Stimulated activated CD8-positive, alpha-beta memory T cell treated with anti-CD3 and anti-CD28 coated beads, Interleukin-15, amount 100 ng/mL, for 24 hours (primary cell): ENCODE results near the gene RAD51AP1.

Experiments
- DNase-seq: peaks from one replicate; pipeline ENCODE4 v3.0.0-alpha.2; 2020; ENCODE audit warnings: low read depth

Gene RAD51AP1

DNA sequence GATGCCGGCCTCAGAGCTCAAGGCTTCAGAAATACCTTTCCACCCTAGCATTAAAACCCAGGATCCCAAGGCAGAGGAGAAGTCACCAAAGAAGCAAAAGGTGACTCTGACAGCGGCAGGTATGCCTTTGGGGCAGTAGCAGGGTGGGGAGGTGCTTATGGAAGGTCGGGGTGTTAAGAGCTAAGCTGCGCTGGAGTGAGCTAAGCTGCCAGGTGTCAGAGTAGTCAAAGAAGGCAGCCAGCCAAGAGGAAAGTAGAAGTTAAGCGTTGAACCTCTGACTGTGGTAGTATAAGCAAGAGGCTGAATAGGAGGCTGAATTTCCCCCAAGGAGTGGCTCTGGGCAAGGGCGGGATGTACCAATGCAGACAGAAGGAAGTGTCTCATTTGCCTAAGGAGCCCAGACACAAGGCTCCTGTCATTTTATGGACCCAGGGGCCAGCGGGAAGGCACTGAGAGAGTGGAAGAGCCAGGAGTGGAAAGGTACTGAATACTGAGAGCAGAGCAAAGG lies 52.5 kb downstream of the RAD51AP1 start:
- no peak for DNase-seq

DNA sequence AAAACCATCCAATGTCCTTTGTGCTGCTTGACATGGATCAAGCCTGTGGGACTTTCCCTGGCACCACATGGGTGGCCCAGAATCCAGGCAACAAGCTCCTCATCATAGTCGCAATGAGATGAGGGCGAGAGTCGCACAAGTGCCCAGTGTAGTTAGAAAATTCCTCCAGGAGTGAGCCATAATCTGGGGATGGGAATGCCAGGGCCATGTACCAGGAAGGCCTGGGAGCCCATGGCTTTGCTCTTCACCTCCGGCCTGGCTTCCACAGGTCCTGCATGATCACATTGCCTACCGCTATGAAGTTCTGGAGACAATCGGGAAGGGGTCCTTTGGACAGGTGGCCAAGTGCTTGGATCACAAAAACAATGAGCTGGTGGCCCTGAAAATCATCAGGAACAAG lies 57.2 kb downstream of the RAD51AP1 start:
- no peak for DNase-seq

- DNase-seq = no peak
Observed at GRCh38 chr12:4603421-4603820, 64.7 kb downstream of the RAD51AP1 start.

DNA sequence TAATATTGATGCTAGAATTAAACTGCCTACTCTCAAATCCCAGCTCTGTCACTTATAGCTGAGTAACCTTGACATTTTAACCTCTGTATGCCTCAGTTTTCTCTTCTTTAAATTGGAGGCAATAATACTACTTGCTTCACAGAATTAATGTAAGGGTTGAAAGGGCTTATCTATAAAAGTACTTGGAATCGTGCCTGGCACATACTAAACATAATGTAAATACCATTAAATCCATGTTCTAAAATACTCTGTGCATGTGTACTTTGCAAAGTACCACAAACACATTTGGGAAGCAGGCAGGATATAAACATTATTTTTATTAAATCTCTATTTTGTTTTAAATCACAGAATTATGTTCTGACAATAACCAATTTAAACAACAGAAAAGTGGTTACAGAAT lies 65.3 kb downstream of the RAD51AP1 start:
- DNase-seq = no peak

GRCh38 chr12:4604684-4605193 lies 66.0 kb downstream of the RAD51AP1 start:
- DNase-seq = peak; percentile 50

DNA sequence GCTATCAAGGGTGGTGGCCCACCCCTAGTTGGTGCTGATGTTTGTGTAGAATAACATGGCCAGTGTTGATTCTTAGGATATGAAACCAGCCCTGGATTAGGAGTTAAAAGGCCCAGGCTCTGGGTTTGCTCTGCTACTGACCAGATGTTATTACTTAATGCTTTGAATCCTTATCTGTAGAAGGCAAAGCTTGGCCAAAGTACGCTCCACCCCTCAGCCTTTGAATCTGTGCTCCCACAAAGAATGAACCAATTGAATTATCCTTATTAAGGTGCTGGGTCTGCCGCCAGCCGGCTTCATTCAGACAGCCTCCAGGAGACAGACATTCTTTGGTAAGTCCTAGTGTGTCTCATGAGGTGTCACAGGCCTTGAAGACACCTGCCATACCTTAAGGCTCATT lies 68.4 kb downstream of the RAD51AP1 start:
- DNase-seq = no peak

GRCh38 chr12:4609071-4609470 lies 70.4 kb downstream of the RAD51AP1 start:
- no peak for DNase-seq
